ENCODE data around the gene MAN2A2.

GRCh38 chr15:90871716-90872485, 31.2 kb upstream of the MAN2A2 start:
- TF ChIP-seq HDGF (IDR thresholded peaks at IDR 0.05; ENCODE audit: borderline replicate concordance): no peak
- no peak for TF ChIP-seq CTBP1 (IDR thresholded peaks at IDR 0.05; ENCODE audit: borderline replicate concordance)
- TF ChIP-seq ZNF384 (IDR thresholded peaks at IDR 0.05): no peak
- TF ChIP-seq FOXK2 (IDR thresholded peaks at IDR 0.05): no peak
- no peak for TF ChIP-seq NFRKB (IDR thresholded peaks at IDR 0.05)
- TF ChIP-seq L3MBTL2 (conservative IDR thresholded peaks at IDR 0.05): no peak
- TF ChIP-seq BHLHE40 (IDR thresholded peaks at IDR 0.05; ENCODE audit: borderline replicate concordance): no peak
- TF ChIP-seq, protein P1, sequence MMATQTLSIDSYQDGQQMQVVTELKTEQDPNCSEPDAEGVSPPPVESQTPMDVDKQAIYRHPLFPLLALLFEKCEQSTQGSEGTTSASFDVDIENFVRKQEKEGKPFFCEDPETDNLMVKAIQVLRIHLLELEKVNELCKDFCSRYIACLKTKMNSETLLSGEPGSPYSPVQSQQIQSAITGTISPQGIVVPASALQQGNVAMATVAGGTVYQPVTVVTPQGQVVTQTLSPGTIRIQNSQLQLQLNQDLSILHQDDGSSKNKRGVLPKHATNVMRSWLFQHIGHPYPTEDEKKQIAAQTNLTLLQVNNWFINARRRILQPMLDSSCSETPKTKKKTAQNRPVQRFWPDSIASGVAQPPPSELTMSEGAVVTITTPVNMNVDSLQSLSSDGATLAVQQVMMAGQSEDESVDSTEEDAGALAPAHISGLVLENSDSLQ (IDR thresholded peaks at IDR 0.05): no peak
- no peak for TF ChIP-seq SP1 (IDR thresholded peaks at IDR 0.05)
- no peak for TF ChIP-seq SUZ12 (IDR thresholded peaks at IDR 0.05)
- TF ChIP-seq ELF4 (IDR thresholded peaks at IDR 0.05): no peak

Data from HEK293T (cell line).